ENCODE results near the gene DSEL.

DSEL gene

GRCh38 chr18:67517444-67517765 is 885 bp upstream of the DSEL start:
- peak overlapping the region; percentile 73 for H3K27ac ChIP-seq (ENCODE audit: low read length)
- H3K4me3 ChIP-seq (ENCODE audit: low read depth in 1 of 2, low read length in 2 of 2) = peak overlapping the region; percentile 74 to 92
- no peaks in the 10 kb centered on the region for H3K27me3 ChIP-seq (ENCODE audit: low read depth, low read length)
- H3K9me3 ChIP-seq (ENCODE audit: control insufficient read depth in 1 of 2, low read length in 2 of 2) = no peaks in the 10 kb centered on the region
- peaks cover 9 to 25% of the 10 kb centered on the region in 2 donors for H3K4me1 ChIP-seq (ENCODE audit: control insufficient read depth in 1 of 2, insufficient read depth in 2 of 2, low read length in 2 of 2)
- peaks cover 0 to 3% of the 10 kb centered on the region in 2 donors for H3K36me3 ChIP-seq (ENCODE audit: control insufficient read depth in 1 of 2, insufficient read depth in 2 of 2, low read length in 2 of 2)

- peaks cover 0 to 3% of the 10 kb centered on the region in 2 donors for H3K36me3 ChIP-seq (ENCODE audit: control insufficient read depth in 1 of 2, insufficient read depth in 2 of 2, low read length in 2 of 2)
Observed at GRCh38 chr18:67515942-67516538, 480 bp downstream of the DSEL start.

GRCh38 chr18:67514901-67515540 is 1.5 kb downstream of the DSEL start:
- Histone ChIP-seq H3K27ac (ENCODE audit: low read length) (no peak overlapping the region), H3K36me3 (ENCODE audit: control insufficient read depth in 1 of 2, insufficient read depth in 2 of 2, low read length in 2 of 2) (peaks cover 0 to 3% of the 10 kb centered on the region in 2 donors), H3K27me3 (ENCODE audit: low read depth, low read length) (no peaks in the 10 kb centered on the region), H3K4me3 (ENCODE audit: low read depth in 1 of 2, low read length in 2 of 2) (peak overlapping the region; percentile 63 to 92), H3K9me3 (ENCODE audit: control insufficient read depth in 1 of 2, low read length in 2 of 2) (no peaks in the 10 kb centered on the region), H3K4me1 (ENCODE audit: control insufficient read depth in 1 of 2, insufficient read depth in 2 of 2, low read length in 2 of 2) (peaks cover 7 to 20% of the 10 kb centered on the region in 2 donors)

More at GRCh38 chr18:67515942-67516538, 480 bp downstream of the DSEL start:
- H3K4me3 ChIP-seq (ENCODE audit: low read depth in 1 of 2, low read length in 2 of 2) = peak overlapping the region; percentile 63 to 92
- H3K27ac ChIP-seq (ENCODE audit: low read length) = peak overlapping the region; percentile 73
- H3K9me3 ChIP-seq (ENCODE audit: control insufficient read depth in 1 of 2, low read length in 2 of 2) = no peaks in the 10 kb centered on the region
- H3K4me1 ChIP-seq (ENCODE audit: control insufficient read depth in 1 of 2, insufficient read depth in 2 of 2, low read length in 2 of 2) = peaks cover 9 to 25% of the 10 kb centered on the region in 2 donors
- H3K27me3 ChIP-seq (ENCODE audit: low read depth, low read length) = no peaks in the 10 kb centered on the region

GRCh38 chr18:67514465-67514864 is 2.1 kb downstream of the DSEL start:
- Histone ChIP-seq H3K36me3 (ENCODE audit: control insufficient read depth in 1 of 2, insufficient read depth in 2 of 2, low read length in 2 of 2) (peaks cover 0 to 3% of the 10 kb centered on the region in 2 donors), H3K4me1 (ENCODE audit: control insufficient read depth in 1 of 2, insufficient read depth in 2 of 2, low read length in 2 of 2) (peaks cover 5 to 18% of the 10 kb centered on the region in 2 donors), H3K9me3 (ENCODE audit: control insufficient read depth in 1 of 2, low read length in 2 of 2) (no peaks in the 10 kb centered on the region), H3K4me3 (ENCODE audit: low read depth in 1 of 2, low read length in 2 of 2) (peak overlapping the region in 1 of 2 donors; percentile 92), H3K27ac (ENCODE audit: low read length) (no peak overlapping the region), H3K27me3 (ENCODE audit: low read depth, low read length) (no peaks in the 10 kb centered on the region)

GRCh38 chr18:67513280-67513679 is 3.2 kb downstream of the DSEL start:
- Histone ChIP-seq H3K4me3 (ENCODE audit: low read depth in 1 of 2, low read length in 2 of 2) (no peak overlapping the region), H3K36me3 (ENCODE audit: control insufficient read depth in 1 of 2, insufficient read depth in 2 of 2, low read length in 2 of 2) (peaks cover 0 to 3% of the 10 kb centered on the region in 2 donors)

GRCh38 chr18:67511840-67512239 is 4.7 kb downstream of the DSEL start:
- Histone ChIP-seq H3K4me1 (ENCODE audit: control insufficient read depth in 1 of 2, insufficient read depth in 2 of 2, low read length in 2 of 2) (peaks cover 0 to 11% of the 10 kb centered on the region in 2 donors), H3K27me3 (ENCODE audit: low read depth, low read length) (no peaks in the 10 kb centered on the region), H3K27ac (ENCODE audit: low read length) (no peak overlapping the region), H3K9me3 (ENCODE audit: control insufficient read depth in 1 of 2, low read length in 2 of 2) (no peaks in the 10 kb centered on the region), H3K4me3 (ENCODE audit: low read depth in 1 of 2, low read length in 2 of 2) (no peak overlapping the region), H3K36me3 (ENCODE audit: control insufficient read depth in 1 of 2, insufficient read depth in 2 of 2, low read length in 2 of 2) (peaks cover 0 to 3% of the 10 kb centered on the region in 2 donors)

More at GRCh38 chr18:67513280-67513679, 3.2 kb downstream of the DSEL start:
- no peak overlapping the region for H3K27ac ChIP-seq (ENCODE audit: low read length)
- H3K27me3 ChIP-seq (ENCODE audit: low read depth, low read length) = no peaks in the 10 kb centered on the region
- peaks cover 5 to 16% of the 10 kb centered on the region in 2 donors for H3K4me1 ChIP-seq (ENCODE audit: control insufficient read depth in 1 of 2, insufficient read depth in 2 of 2, low read length in 2 of 2)
- H3K9me3 ChIP-seq (ENCODE audit: control insufficient read depth in 1 of 2, low read length in 2 of 2) = no peaks in the 10 kb centered on the region

- Histone ChIP-seq H3K36me3 (ENCODE audit: control insufficient read depth in 1 of 2, insufficient read depth in 2 of 2, low read length in 2 of 2) (no peaks in the 10 kb centered on the region), H3K9me3 (ENCODE audit: control insufficient read depth in 1 of 2, low read length in 2 of 2) (no peaks in the 10 kb centered on the region), H3K4me1 (ENCODE audit: control insufficient read depth in 1 of 2, insufficient read depth in 2 of 2, low read length in 2 of 2) (peaks cover 0 to 11% of the 10 kb centered on the region in 2 donors), H3K27me3 (ENCODE audit: low read depth, low read length) (no peaks in the 10 kb centered on the region), H3K27ac (ENCODE audit: low read length) (no peak overlapping the region), H3K4me3 (ENCODE audit: low read depth in 1 of 2, low read length in 2 of 2) (no peak overlapping the region)
Observed at GRCh38 chr18:67510831-67511230, 5.7 kb downstream of the DSEL start.

- peaks cover 0 to 7% of the 10 kb centered on the region in 2 donors for H3K4me1 ChIP-seq (ENCODE audit: control insufficient read depth in 1 of 2, insufficient read depth in 2 of 2, low read length in 2 of 2)
- no peak overlapping the region for H3K4me3 ChIP-seq (ENCODE audit: low read depth in 1 of 2, low read length in 2 of 2)
- no peaks in the 10 kb centered on the region for H3K27me3 ChIP-seq (ENCODE audit: low read depth, low read length)
- H3K36me3 ChIP-seq (ENCODE audit: control insufficient read depth in 1 of 2, insufficient read depth in 2 of 2, low read length in 2 of 2) = no peaks in the 10 kb centered on the region
- no peak overlapping the region for H3K27ac ChIP-seq (ENCODE audit: low read length)
- H3K9me3 ChIP-seq (ENCODE audit: control insufficient read depth in 1 of 2, low read length in 2 of 2) = no peaks in the 10 kb centered on the region
Observed at GRCh38 chr18:67509741-67510391, 6.7 kb downstream of the DSEL start.

GRCh38 chr18:67508146-67508545 is 8.4 kb downstream of the DSEL start:
- no peaks in the 10 kb centered on the region for H3K9me3 ChIP-seq (ENCODE audit: control insufficient read depth in 1 of 2, low read length in 2 of 2)
- no peaks in the 10 kb centered on the region for H3K36me3 ChIP-seq (ENCODE audit: control insufficient read depth in 1 of 2, insufficient read depth in 2 of 2, low read length in 2 of 2)
- H3K4me3 ChIP-seq (ENCODE audit: low read depth in 1 of 2, low read length in 2 of 2) = no peak overlapping the region
- peaks cover 0 to 7% of the 10 kb centered on the region in 2 donors for H3K4me1 ChIP-seq (ENCODE audit: control insufficient read depth in 1 of 2, insufficient read depth in 2 of 2, low read length in 2 of 2)
- no peak overlapping the region for H3K27ac ChIP-seq (ENCODE audit: low read length)
- H3K27me3 ChIP-seq (ENCODE audit: low read depth, low read length) = no peaks in the 10 kb centered on the region

- Histone ChIP-seq H3K27ac (ENCODE audit: low read length) (no peak overlapping the region), H3K27me3 (ENCODE audit: low read depth, low read length) (no peaks in the 10 kb centered on the region), H3K4me1 (ENCODE audit: control insufficient read depth in 1 of 2, insufficient read depth in 2 of 2, low read length in 2 of 2) (no peaks in the 10 kb centered on the region), H3K4me3 (ENCODE audit: low read depth in 1 of 2, low read length in 2 of 2) (no peak overlapping the region), H3K9me3 (ENCODE audit: control insufficient read depth in 1 of 2, low read length in 2 of 2) (no peaks in the 10 kb centered on the region), H3K36me3 (ENCODE audit: control insufficient read depth in 1 of 2, insufficient read depth in 2 of 2, low read length in 2 of 2) (no peaks in the 10 kb centered on the region)
Observed at GRCh38 chr18:67504739-67505138, 11.8 kb downstream of the DSEL start.

GRCh38 chr18:67500522-67501205 is 15.9 kb downstream of the DSEL start:
- Histone ChIP-seq H3K9me3 (ENCODE audit: control insufficient read depth in 1 of 2, low read length in 2 of 2) (peaks cover 0 to 4% of the 10 kb centered on the region in 2 donors), H3K4me3 (ENCODE audit: low read depth in 1 of 2, low read length in 2 of 2) (no peak overlapping the region), H3K4me1 (ENCODE audit: control insufficient read depth in 1 of 2, insufficient read depth in 2 of 2, low read length in 2 of 2) (no peaks in the 10 kb centered on the region), H3K36me3 (ENCODE audit: control insufficient read depth in 1 of 2, insufficient read depth in 2 of 2, low read length in 2 of 2) (no peaks in the 10 kb centered on the region), H3K27me3 (ENCODE audit: low read depth, low read length) (no peaks in the 10 kb centered on the region), H3K27ac (ENCODE audit: low read length) (no peak overlapping the region)

All from muscle layer of duodenum (tissue), 2 donors.